GM06990 (cell line): ENCODE results near the gene TBC1D9.

Experiments
- DNase-seq: peaks from one replicate; pipeline ENCODE4 v3.0.0-alpha.2; 2011; ENCODE audit not compliant: insufficient read length; ENCODE audit errors: extremely low read depth
- H3K27me3 ChIP-seq: replicated peaks from 2 replicates; pipeline ENCODE4 v1.6.0; 2011; ENCODE audit warnings: low read length; ENCODE audit not compliant: control insufficient read depth, insufficient read depth
- H3K36me3 ChIP-seq: 2 replicates; pipeline ENCODE4 v1.5.1; 2011; ENCODE audit warnings: low read length; ENCODE audit not compliant: control insufficient read depth, insufficient read depth
- H3K4me3 ChIP-seq: replicated peaks from 2 replicates; pipeline ENCODE4 v1.5.1; 2011; ENCODE audit warnings: low read depth, mild to moderate bottlenecking, control low read depth, low read length
- CTCF ChIP-seq: IDR thresholded peaks from 2 replicates; pipeline ENCODE4 v1.5.1; 2011; ENCODE audit warnings: low read length, control low read depth, mild to moderate bottlenecking, inconsistent platforms; ENCODE audit not compliant: insufficient read depth, poor library complexity, severe bottlenecking

The TBC1D9 gene

DNA sequence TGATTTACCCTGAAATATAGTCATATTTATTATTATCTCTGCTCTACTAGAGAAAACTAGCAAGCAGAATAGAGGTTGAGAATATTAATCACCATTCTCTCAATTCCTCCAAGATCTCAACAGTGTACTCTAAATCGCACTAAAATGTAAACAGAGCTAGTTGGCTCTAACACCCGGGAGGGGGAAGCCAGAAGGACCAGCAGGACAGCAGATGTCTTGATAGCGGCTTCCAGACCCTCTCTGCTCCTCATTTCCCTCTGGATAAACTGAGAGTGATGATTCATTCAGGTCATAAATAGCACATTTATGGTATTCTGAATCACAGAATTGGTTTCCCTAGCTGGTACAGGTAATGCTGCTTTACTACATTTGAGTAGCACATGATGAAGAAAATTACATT is 82.5 kb downstream of the TBC1D9 start:
- Histone ChIP-seq H3K36me3 (no peaks in the 10 kb centered on the region), H3K27me3 (no peaks in the 10 kb centered on the region), H3K4me3 (no peak overlapping the region)
- no peak for DNase-seq
- TF ChIP-seq CTCF = no peak

- no peaks in the 10 kb centered on the region; the same call in 1 of the 2 replicates for H3K36me3 ChIP-seq
- no peaks in the 10 kb centered on the region for H3K27me3 ChIP-seq
- no peak for TF ChIP-seq CTCF
- DNase-seq = no peak
- no peak overlapping the region for H3K4me3 ChIP-seq
Observed at GRCh38 chr4:140672416-140672815, 83.8 kb downstream of the TBC1D9 start.

- Histone ChIP-seq H3K36me3 (no peaks in the 10 kb centered on the region; the same call in 1 of the 2 replicates), H3K4me3 (no peak overlapping the region), H3K27me3 (no peaks in the 10 kb centered on the region)
- TF ChIP-seq CTCF = no peak
- no peak for DNase-seq
Observed at GRCh38 chr4:140668111-140668510, 88.1 kb downstream of the TBC1D9 start.

DNA sequence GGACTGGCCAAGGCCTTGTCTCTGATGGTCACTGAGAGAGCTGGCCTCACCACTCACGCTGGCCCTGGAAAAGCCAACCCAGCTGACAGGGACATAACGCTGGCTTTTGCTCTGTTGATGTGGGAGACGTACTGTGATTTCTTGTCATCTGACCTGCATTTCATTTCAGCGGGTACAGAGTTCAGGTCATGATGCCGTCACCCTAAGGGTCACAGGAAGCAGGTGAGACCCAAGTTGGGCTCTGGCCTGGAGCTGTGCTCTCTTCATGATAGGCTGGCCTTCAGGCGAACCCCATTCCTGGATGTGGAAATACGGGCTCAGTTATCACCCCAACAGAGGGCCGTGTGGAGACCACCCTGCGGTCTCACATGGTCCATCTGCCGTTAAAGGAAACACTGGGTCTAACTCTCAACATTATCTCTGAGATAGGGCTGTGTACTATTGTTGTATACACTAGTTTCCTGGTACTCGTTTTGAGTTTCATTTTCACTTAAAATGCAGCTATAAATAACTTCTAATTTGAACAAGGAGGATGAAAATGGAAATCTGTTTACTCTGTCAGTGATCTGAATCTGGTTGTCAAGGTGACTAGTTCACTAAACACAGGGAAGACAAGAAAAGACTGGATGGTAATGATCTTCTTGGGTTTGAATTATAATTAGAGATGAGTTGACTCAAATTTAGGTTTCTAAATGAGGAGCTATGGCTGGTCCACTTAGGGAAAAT is 89.1 kb downstream of the TBC1D9 start:
- Histone ChIP-seq H3K4me3 (no peak overlapping the region), H3K36me3 (no peaks in the 10 kb centered on the region; the same call in 1 of the 2 replicates), H3K27me3 (no peaks in the 10 kb centered on the region)
- no peak for TF ChIP-seq CTCF
- DNase-seq = no peak

DNA sequence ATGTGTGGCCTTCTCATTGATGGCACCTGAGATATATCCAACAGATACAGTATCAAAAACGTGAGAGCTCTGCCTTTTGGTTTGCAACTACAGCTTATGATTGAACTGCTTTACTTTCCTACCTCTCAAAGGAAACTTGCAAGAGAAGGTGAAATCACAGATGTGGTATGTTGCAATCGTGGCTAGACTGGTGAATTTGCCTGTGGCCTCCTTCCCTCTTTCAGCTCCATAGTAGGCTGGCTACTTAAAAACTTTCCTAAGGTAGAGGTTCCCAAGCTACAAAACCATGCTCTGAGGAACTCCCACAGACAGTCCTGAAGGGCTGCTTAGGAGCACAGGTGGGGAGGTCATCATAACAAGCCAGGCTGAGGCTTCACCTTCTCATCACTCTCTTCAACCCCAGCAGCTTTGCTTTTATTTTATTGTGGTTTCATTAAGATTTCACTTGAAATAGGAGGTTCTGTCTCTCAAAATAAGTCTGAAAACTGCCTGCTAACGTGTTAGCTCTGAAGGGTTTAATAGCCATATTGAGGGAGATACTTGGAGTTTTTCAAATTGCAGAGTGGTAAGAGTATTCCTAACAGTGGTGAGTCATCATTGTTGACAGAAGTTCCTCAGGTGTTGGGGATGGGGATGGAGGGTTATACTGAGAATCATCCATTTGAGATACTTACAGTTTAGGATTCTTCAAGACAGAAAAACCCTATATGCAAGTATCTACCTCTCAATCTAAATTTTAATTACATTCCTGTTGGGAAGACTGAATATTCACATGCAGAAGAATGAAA is 93.9 kb downstream of the TBC1D9 start:
- H3K36me3 ChIP-seq = no peaks in the 10 kb centered on the region; the same call in 1 of the 2 replicates
- H3K27me3 ChIP-seq = no peaks in the 10 kb centered on the region
- TF ChIP-seq CTCF = no peak
- DNase-seq = no peak
- no peak overlapping the region for H3K4me3 ChIP-seq
